Naive thymus-derived CD8-positive, alpha-beta T cell (primary cell): Measurements from ENCODE around the gene NUDT14. TPM values are rescaled to one million over a fixed set of nuclear protein-coding genes. Genes with fewer than 3 reads are reported as not detected.

Experiments used
- microRNA-seq: library from miRNA; unstranded; fragments of <30 nt; microRNA quantifications from one replicate; pipeline ENCODE4 v1.2.0, GENCODE V29; 2022; ENCODE audit warnings: borderline microRNAs expressed
- polyA plus RNA-seq, 3 donors: library from polyadenylated mRNA; unstranded; fragments of 300-500 nt; fragmentation: Illumina TruSeq; gene quantifications; one replicate each; pipeline ENCODE4 v1.2.3, GENCODE V29; 2021
- total RNA-seq, 8 experiments: library from RNA in 2 of 8; stranded (reverse) in 2 of 8; gene quantifications; one replicate each; pipeline ENCODE4 v1.2.3 and lab custom pipeline; 2021 to 2026

NUDT14 gene
- total and polyA plus RNA-seq, 5 experiments from 2014 or later: 9.5 to 18.8 (median 10.8) TPM

Small RNAs within 50 kb of the gene (microRNA-seq; reads per million reads assigned to microRNA genes)
- not detected for gene MIR6765

Other genes starting within 250 kb of the NUDT14 start
- not detected for gene AHNAK2, start 202.9 kb downstream of the NUDT14 start, total RNA-seq
- gene AHNAK2, start 202.9 kb downstream of the NUDT14 start, polyA plus RNA-seq: not detected
- 1 to 10 TPM; 2.0 to 2.4 TPM for gene CLBA1, start 195.5 kb downstream of the NUDT14 start, total RNA-seq
- 1 to 10 TPM in 2 of 3 donors, under 1 TPM in 1; 0.67 to 2.3 (median 1.2) TPM for gene CLBA1, start 195.5 kb downstream of the NUDT14 start, polyA plus RNA-seq
- 10 to 100 TPM; 11.0 to 12.4 TPM for gene CDCA4, start 160.2 kb downstream of the NUDT14 start, total RNA-seq
- 10 to 100 TPM in 2 of 3 donors, 1 to 10 TPM in 1; 8.2 to 12.0 (median 11.3) TPM for gene CDCA4, start 160.2 kb downstream of the NUDT14 start, polyA plus RNA-seq
- gene GPR132, start 115.9 kb downstream of the NUDT14 start, total RNA-seq: 10 to 100 TPM; 36.3 to 41.4 TPM
- 10 to 100 TPM in 1 of 3 donors, 1 to 10 TPM in 2; 9.4 to 37.2 (median 9.7) TPM for gene GPR132, start 115.9 kb downstream of the NUDT14 start, polyA plus RNA-seq
- under 1 TPM; 0.16 to 0.47 TPM for gene JAG2, start 12.5 kb downstream of the NUDT14 start, total RNA-seq
- gene JAG2, start 12.5 kb downstream of the NUDT14 start, polyA plus RNA-seq: under 1 TPM; 0.10 to 0.21 (median 0.17) TPM
- gene BTBD6, start 67.2 kb upstream of the NUDT14 start, total RNA-seq: 10 to 100 TPM; 42.0 to 42.8 TPM
- gene BTBD6, start 67.2 kb upstream of the NUDT14 start, polyA plus RNA-seq: 10 to 100 TPM in 2 of 3 donors, 1 to 10 TPM in 1; 5.5 to 15.6 (median 14.9) TPM
- 10 to 100 TPM; 52.4 to 63.5 TPM for gene BRF1, start 119.7 kb upstream of the NUDT14 start, total RNA-seq
- gene BRF1, start 119.7 kb upstream of the NUDT14 start, polyA plus RNA-seq: 10 to 100 TPM in 1 of 3 donors, 1 to 10 TPM in 2; 7.1 to 10.9 (median 9.2) TPM
- gene PACS2, start 133.4 kb upstream of the NUDT14 start, total RNA-seq: 10 to 100 TPM; 81.5 to 82.1 TPM
- gene PACS2, start 133.4 kb upstream of the NUDT14 start, polyA plus RNA-seq: 1 to 10 TPM; 1.7 to 6.1 (median 2.3) TPM
- gene TEX22, start 217.2 kb upstream of the NUDT14 start, total RNA-seq: 1 to 10 TPM; 7.5 to 8.2 TPM
- under 1 TPM in 2 of 3 donors, not detected in 1; 0.09 to 0.15 TPM for gene TEX22, start 217.2 kb upstream of the NUDT14 start, polyA plus RNA-seq
- gene MTA1, start 238.5 kb upstream of the NUDT14 start, total RNA-seq: 100 to 1,000 TPM; 139 to 142 TPM
- 1 to 10 TPM; 3.1 to 6.5 (median 3.6) TPM for gene MTA1, start 238.5 kb upstream of the NUDT14 start, polyA plus RNA-seq